ENCODE data around the gene MUC4.
"Not testable (repeated sequence)": the region's sequence is repeated elsewhere in the genome, so short reads cannot be mapped to it uniquely, and the experiment has no call there.

Gene MUC4

DNA sequence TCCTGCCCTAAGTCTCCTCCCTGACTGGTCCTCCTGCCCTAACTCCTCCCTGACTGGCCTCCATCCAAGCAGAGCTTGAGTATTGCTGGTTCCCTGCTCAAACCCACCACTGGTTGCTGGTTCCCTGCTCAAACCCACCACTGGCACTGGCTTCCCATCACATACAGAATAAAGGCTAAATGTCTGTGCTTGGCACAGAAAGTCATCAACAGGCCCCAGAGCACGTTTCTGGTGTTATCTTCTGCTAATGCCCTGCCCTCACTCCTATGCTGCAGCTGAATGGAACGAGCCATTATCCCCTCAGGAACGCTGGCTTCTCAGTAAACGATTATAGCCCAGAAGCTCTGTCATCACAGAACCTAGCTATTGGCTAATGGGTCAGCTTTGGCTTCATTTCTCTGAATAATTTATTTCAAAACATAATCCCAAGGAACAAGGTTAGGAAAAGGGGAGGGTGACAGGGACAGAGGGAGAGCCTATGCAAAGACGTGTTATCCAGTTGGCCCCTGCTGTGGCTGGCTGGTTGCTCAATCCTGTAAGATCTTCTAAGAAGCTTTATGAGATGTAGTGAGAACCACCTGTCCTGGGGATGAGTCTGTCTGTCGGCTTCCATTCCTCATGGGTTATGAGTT is 97.2 kb downstream of the MUC4 start:
- DNase-seq: no peak

DNA sequence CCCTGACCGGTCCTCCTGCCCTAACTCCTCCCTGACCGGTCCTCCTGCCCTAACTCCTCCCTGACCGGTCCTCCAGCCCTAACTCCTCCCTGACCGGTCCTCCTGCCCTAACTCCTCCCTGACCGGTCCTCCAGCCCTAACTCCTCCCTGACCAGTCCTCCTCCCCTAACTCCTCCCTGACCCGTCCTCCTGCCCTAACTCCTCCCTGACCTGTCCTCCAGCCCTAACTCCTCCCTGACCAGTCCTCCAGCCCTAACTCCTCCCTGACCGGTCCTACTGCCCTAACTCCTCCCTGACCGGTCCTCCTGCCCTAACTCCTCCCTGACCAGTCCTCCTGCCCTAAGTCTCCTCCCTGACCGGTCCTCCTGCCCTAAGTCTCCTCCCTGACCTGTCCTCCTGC is 98.6 kb downstream of the MUC4 start:
- DNase-seq: not testable (repeated sequence)

DNA sequence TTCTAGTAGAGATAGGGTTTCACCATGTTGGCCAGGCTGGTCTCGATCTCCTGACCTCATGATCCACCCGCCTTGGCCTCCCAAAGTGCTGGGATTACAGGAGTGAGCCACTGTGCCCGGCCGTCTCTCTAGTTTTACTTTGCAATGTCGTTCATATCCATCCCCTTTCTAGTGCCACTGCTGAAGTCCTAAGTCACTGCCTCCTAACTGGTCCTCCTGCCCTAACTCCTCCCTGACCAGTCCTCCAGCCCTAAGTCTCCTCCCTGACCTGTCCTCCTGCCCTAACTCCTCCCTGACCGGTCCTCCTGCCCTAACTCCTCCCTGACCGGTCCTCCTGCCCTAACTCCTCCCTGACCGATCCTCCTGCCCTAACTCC is 99.2 kb downstream of the MUC4 start:
- DNase-seq: not testable (repeated sequence)

DNA sequence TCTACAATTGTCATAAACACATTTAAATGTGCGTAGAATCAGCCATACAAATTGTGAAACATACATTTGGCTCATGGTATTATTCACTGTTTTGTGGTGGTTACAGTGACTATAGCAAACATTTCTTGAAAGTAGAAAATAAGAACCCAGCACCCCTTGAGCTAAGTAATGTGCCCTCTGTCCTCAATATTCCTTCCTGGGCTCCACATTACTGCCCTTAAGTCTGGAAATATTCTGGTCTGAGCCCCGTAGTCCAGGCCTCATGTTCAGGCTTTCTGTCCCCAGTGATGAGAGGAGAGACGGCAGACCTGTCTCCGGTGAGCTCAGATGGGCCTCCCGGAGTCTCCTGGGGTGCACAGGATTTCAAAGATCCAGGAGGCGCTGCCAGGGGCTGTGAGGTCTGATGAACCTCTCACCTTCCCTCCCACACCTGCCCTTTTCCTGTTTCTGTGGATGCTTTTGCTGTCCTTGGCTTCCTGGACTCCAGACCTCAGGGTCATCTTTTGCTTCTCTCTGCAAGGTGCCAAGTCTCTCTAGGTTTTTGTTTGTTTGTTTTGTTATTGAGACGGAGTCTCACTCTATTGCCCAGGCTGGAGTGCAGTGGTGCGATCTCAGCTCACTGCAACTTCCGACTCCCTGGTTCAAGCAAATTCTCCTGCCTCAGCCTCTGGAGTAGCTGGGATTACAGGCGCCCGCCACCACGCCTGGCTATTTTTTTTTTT is 99.8 kb downstream of the MUC4 start:
- DNase-seq: no peak

DNA sequence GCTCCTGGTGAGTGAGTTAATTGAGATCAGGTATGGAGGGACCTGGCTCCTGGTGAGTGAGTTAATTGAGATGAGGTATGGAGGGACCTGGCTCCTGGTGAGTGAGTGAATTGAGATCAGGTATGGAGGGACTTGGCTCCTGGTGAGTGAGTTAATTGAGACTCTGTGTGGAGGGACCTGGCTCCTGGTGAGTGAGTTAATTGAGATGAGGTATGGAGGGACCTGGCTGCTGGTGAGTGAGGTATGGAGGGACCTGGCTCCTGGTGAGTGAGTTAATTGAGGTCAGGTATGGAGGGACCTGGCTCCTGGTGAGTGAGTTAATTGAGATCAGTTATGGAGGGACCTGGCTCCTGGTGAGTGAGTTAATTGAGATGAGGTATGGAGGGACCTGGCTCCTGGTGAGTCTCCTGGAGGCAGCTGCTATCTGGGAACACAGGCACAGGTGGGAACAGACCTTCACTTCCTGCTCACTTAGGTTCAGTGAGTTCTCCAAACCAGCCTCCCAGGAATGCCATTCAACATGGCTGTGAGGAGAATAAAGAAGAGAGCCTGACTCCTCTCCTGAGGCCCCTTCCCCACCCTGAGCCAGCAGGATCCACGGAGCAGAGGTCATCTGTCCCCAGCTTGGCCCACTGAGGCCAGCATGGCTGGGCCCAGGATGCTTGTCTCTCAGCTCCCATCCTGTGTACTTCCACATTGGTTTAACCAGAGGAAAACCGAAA is 100.5 kb downstream of the MUC4 start:
- not testable (repeated sequence) for DNase-seq

DNA sequence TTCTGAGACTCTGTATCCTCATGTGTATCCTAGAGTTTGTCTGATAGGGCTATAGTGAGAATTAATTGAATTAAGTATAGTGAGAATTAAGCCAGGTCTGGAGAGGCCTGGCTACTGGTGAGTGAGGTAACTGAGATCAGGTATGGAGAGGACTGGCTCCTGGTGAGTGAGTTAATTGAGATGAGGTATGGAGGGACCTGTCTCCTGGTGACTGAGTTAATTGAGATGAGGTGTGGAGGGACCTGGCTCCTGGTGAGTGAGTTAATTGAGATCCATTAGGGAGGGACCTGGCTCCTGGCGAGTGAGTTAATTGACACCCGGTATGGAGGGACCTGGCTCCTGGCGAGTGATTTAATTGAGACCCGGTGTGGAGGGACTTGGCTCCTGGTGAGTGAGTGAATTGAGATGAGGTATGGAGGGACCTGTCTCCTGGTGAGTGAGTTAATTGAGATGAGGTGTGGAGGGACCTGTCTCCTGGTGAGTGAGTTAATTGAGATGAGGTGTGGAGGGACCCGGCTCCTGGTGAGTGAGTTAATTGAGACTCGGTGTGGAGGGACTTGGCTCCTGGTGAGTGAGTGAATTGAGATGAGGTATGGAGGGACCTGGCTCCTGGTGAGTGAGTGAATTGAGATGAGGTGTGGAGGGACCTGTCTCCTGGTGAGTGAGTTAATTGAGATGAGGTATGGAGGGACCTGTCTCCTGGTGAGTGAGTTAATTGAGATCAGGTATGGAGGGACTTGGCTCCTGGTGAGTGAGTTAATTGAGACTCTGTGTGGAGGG is 101.4 kb downstream of the MUC4 start:
- DNase-seq: not testable (repeated sequence)

DNA sequence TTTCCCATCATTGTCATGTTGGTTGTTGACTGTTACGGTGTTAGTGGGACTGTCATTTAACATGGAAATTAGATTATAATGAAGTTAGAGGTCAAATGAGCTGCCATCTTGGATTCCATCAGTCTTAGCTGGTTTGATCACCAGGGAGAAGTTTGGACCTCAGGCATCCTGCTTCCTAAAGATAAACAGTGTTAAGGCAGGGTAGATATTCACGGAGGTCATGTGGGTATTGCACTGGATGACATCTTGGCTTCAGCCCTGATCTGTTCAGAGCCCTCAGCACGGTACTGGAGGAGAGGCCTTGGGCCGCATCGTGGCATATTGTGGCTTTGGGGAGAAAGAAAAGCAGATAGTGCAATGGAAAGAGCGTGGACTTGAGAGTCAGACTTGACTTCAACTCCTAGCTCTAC is 102.0 kb downstream of the MUC4 start:
- DNase-seq: no peak

DNA sequence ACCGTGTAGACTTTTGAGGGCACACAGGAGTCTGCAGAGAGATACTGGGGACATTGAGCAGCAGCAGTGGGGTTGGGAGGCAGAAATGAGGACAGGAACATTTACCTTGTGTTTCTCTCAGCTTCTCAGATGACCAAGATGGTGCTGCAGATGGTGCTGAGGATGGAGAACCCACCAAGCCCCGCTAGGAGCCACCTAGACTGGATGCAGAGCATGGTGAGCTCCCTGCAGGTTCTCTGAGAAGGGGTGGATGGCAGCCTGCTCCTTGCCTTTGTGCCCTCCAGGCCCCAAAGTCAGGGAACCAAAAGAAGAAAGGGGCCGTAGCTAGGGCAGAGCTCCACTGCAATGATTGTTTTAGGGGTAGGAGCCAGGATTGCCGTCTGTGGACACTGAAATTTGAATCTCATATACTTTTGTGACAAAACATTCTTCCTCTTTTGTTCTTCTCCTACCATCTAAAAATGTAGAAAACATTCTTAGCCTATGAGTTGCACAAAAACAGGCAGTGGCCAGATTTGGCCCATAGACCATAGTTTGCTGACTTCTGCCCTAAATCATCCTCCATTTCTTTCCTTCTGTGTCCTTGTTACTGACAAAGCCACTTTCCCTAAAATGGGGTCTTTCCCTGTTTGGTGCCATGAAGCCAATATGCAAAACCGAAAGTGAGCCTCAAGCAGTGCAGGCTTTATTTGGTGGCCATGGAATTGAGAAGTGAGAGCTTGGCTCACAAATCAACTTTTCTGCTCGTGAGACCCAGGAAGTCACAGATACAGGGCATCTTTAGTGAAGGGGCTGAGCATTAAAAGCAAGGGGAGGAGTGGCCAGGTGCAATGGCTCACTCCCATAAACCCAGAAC is 102.9 kb downstream of the MUC4 start:
- no peak for DNase-seq

DNA sequence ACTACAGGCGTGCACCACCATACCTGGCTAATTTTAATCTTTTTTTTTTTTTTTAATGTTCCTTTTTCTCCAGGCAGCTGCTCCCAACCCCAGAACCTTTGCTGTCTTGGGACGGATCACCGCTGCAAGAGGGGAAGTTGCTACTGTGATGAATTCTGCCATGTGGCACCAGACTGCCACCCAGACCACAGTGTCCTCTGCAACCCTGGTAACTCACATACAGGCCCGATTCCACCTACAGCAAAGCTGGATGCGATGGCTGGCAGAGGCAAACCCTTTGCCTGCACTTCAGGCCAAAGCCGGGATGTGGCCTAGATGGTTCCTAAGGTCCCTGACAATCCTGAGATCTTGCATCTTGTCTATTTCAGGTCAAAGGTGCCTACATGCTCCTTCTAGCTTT is 103.7 kb downstream of the MUC4 start:
- DNase-seq: no peak

DNA sequence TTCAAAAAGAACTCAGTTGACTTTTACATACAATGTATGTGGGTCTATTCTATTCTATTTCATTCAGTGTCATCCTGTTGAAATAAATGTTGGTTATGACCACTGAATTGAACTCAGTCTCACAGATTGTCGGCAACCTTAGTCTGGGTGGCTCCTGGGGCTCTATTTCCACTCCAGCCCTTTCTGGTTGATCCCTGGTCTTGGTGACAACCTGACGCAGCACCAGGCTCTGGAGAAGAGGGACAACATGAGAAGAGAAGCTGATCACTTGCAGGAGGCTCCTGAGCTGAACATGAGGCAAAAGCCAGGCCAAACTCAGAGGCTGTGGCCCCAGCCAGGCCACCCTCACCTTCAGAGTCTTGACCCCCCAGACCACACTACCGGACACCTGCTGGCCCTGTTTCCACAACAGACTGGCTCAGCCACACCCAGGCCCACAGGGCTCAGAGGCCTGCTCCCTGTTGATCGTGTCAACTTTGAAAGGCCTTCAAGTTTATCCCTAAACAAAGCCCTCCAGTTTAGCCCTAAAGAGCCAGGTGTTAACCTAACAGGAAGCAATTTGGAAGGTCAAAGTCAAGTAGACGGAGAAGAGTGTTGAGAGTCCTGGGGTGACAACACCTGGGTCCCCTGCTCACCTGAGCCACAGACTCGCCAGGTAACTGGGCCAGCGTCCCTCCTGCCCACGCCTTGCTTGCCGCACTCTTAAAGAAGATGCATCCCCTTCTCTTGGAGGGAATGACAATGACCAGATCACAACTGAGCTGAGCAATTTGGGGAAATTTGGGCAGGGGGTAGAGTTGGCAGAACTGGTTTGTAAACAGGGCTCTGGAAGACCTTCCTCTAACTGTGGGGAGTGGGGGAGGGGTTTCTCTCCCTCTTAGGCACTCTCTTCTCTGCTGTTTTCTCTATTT is 106.4 kb downstream of the MUC4 start:
- no peak for DNase-seq

DNA sequence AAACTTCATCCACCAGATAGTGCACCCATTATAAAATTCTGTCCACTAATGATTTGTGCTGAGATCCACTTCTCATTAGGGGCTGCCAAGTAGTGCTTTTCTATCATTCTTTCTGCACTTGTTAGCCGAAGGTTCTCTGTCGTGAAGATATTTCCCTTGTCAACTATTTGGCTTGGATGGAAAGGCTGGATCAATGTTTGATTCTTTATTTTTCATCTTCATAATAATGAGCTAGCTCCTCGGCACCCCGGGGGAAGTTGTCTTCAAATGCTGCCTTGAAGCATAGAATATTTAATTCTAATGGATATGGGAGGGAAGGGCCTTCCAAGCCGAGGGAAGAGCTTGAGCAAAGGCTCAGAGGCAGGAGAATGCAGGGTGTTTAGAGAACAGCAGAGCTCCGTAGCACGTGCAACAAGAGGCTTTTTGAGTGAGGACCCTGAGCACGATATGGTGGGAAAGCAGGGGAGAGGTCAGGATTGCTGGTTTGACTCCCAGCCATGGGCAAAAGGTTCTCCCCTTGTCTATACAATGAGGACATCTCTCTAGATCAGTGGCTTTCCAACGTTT is 107.2 kb downstream of the MUC4 start:
- no peak for DNase-seq

DNA sequence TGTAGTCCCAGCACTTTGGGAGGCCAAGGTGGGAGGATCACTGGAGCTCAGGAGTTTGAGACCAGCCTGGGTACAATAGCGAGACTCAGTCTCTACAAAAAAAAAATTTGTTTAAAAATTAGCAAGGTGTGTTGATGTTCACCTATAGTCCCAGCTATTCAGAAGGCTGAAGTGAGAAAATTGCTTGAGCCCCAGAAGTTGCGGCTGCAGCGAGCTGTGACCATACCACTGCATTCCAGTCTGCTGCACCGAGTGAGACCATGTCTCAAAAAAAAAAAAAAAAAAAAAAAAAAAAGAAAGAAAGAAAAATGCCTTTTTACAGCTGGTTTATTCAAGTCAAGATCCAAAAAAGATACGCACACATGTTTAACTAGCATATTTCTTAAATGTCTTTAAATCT is 108.0 kb downstream of the MUC4 start:
- DNase-seq: no peak

DNA sequence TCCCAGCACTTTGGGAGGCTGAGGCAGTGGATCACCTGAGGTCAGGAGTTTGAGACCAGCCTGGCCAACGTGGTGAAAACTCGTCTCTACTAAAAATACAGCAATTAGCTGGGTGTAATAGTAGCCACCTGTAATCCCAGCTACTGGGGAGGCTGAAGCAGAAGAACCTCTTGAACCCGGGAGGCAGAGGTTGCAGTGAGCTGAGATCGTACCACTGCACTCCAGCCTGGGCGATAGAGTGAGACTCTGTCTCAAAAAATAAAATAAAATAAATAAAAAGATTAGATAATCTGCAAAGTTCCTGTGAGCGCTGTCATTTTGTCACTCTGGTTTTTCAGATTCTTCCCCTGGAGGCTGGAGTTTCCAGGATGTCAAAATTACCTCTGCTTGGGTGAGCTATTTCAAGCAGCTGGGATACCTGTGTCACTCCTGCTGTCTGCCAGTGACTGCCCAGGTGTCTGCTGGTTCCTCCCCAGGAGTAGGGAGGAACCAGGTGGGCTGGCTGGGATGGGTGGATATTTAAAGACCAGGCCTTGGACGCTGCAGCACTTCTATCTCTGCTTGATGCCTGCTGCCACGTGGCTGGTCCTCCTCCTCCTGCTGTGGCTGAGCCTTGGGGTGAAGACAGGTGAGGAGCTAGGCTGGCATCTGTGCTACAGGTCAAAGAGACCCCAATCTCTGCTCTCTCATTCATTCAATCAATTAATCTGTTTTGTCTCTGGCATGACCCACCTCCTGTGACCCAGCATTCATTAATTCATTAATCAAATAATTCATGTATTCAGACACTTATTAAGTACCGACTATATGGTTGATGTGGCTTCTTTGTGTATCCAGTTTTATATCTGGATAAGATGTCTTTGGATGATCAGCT is 110.5 kb downstream of the MUC4 start:
- DNase-seq: no peak

DNA sequence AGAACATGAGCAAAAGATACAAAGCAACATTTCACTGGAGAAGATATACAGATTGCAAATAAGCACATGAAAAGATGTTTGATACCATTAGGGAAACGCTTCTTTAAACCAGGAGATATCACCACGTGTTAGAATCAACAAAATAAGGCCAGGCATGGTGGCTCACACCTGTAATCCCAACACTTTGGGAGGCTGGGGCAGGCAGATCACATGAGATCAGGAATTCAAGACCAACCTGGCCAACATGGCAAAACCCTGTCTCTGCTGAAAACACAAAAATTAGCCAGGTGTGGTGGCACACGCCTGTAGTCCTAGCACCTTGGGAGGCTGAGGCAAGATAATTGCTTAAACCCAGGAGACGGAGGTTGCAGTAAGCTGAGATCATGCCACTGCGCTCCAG is 111.4 kb downstream of the MUC4 start:
- no peak for DNase-seq

DNA sequence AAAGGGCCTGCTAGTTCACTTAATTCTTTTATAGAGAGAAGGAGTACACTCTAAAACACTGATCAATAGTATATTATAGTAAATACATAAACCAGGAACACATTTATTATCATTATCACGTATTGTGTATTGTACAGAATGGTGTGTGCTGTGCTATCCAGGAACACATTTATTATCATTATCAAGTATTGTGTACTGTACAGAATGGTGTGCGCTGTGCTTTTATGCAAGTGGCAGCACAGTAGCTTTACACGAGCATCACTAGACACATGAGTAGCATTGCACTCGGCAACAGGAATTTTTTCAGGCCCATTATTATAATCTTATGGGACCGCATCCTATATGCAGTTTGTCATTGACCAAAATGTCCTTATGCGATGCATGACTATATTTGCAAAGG is 111.9 kb downstream of the MUC4 start:
- no peak for DNase-seq

DNA sequence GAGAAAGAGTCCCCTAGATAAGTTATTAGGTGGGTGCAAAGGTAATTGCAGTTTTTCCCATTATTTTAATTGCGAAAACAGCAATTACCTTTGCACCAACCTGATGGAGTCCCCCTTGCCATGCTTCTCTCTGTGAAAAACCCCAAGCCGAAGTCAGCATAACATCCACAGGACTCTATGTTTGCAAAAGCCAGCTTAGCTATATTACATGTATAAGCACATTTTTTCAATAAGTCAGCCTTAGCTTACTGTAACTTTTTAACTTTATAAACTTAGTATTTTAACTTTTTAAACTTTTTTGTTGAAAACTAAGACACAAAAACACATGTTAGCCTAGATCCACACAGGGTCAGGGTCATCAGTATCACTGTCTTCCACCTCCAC is 112.3 kb downstream of the MUC4 start:
- DNase-seq: no peak

DNA sequence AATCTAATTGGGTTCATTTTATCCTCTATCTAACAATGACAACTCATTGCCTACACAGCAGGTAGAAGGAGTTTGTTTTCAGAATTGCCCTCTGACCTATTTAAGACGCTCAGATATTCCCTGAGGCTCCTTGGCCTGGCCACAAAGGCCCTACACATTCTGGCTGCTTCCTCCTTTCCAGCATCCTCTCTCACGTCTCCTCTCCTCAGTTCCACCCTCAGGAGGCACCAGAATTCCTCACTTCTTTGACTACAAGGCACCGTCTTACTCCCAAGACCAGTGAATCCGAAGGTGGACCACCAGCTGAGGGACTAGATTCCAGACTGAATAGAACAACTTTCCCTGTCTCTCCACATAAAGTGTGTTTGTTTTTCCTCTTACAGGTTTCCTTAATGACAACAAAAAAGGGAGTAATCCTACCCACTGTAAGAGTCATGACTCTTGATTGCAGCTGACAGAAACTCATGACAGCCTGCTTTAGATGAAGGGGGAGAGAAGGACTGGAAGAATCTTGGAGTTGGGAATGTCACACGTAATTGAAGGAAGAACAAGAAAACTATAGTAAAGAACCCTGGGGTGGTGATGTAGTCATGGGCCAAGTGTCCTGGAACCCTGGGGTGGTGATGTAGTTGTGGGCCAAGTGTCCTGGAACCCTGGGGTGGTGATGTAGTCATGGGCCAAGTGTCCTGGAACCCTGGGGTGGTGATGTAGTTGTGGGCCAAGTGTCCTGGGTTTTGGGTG is 112.9 kb downstream of the MUC4 start:
- no peak for DNase-seq

DNA sequence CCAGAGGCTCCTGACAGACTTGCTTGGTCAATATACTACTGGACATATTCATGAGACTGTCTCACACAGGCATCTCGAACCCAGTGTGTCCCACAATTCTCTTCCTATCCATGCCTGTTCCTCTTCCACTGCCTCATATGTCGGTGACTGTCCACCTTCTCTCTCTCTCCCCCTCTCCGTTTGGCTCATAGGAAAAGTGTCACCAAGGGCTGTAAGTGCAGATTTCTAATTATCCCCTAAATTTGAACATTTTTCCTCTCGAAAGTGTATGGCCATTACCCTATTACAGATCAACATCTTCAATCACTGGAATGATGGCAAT is 113.4 kb downstream of the MUC4 start:
- DNase-seq: no peak

DNA sequence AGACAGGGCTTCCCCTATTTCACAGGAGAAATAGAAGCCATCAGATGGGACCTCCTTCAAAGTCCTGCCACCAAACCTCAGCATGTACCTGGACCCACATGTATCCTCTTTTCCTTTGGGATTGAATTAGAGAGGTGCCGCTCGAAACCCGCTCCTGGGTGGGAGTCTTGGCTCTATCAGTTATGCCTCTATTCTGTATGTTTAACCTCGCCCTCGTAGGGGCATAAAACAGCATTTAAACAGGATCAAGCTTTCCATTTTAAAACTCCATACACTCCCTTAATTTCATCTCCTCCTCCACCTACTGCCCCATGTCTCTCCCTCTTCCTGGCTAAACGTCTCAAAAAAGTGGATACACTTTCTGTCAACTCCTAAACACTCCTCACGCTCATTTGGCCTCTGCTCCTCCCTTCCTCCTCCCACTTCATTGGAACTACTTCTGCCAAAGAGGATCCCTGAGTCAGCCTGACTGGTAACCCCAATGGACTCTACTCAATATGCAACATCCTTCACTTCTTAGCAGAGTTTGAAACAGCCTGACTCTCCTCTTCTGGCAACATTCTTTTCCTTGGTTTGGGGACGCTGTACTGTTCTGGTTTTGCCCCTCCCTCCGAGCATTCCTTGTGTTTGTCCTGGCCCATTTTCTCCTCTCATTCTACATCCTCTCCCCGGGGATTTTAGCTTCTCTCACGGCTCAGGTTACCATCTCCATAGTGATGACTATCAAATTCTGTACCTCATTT is 114.0 kb downstream of the MUC4 start:
- DNase-seq: no peak
